Activated CD4-positive, alpha-beta T cell treated with anti-CD3 and anti-CD28 coated beads for 4 hours (primary cell): ENCODE results near the gene RFX2.

Experiments
- DNase-seq, 2 donors: peaks; one replicate each; pipeline ENCODE4 v3.0.0-alpha.2; 2020

Gene RFX2

DNA sequence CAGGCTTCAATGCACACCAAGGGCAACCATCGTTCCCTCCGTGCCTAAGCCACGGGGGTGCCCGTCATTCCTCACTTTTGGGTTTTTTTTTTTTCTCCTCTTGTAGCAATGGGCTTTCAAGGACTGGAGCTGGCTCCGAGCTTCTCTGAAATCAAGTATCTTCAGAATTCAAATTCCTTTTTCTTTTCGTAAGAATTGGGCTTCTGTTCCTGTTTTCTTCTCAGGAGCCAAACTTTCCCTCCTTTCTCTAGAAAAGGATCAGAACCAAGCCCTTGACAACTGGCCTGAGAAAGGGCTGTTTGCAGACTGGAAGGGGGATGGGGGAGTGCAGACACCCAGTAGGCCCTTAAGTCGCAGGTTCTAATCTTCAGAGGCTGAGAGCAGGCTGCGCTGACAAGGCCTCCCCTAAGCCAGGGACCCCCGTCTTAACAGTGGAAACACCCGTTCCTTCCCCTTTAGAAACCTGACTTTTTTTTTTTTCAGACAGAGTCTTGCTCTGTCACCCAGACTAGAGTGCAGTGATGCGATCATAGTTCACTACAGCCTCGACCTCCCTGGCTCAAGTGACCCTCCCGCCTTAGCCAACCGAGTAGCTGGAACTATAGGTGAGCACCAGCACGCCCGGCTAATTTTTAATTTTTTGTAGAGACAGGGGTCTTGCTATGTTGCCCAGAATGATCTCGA lies 51.6 kb downstream of the RFX2 start:
- no peak for DNase-seq

DNA sequence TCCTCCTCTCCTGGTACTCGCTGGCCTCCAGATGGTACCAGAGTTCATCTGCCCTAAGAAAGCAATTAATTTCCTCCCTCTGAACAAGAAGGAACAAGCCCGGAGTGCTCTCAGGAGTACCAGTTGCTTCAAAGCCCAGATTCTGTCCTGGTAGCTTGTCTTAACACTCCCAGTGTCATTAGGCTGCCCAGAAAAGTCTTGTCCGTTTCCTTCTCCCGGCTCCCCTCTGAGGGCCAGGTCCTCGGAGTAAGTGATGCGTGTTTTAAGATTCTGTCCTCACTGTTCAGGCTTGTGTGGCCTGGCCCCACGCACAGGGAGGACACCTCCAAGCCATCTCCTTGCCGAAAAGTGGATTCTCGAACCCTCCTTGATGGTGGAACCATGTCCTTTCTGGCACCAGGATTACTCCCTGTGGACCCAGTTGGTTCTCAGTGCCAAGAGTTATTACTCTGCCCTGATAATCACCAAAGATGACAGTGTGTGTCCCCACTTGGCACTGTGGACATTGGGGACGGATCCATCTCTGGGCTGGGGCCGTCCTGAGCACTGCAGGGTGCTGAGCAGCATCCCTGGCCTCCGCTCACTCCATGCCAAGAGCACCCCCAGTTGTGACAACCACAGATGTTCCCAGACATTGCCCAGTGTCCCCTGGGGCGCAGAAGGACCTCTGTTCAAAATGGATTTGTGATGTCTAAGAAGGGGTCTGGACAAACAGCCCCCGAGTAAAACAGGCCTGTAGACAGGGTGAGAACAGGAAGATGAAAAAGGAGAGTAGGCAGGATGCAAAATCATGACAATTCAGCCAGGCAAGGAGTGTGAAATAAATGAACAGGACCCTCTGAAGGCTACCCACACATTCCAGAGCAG lies 52.4 kb downstream of the RFX2 start:
- DNase-seq: no peak

GRCh38 chr19:6056801-6057650 lies 53.3 kb downstream of the RFX2 start:
- DNase-seq: no peak

- no peak for DNase-seq
Measured at GRCh38 chr19:6056282-6056741, 54.0 kb downstream of the RFX2 start.

DNA sequence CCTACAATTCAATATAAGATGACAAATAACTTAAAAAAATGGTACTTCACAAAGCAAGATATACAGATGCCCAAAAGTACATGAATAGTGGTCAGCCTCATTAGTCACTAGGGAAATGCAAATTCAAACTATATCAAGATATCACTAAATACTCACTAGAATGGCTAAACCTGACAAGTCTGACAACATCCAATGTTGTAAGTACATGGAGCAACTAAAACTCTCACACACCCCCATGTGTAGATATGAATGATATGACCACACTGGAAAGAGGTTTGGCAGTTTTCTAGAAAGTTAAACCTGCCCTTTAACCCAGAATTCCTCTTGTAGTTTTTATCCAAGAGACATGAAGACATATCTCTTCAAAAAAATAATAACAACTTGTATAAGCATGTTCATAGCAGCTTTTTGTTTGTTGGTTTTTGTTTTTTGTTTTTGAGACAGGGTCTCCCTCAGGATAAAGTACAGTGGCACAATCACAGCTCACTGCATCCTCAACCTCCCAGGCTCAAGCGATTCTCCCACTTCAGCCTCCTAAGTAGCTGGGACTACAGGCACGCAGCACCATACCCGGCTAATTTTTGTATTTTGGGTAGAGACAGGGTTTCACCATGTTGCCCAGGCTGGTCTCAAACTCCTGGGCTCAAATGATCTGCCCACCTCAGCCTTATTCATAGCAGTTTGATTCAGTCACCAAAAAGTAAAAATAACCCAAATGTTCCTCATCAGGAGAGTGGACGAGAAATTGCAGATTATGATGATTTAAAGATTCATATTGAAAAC lies 55.1 kb downstream of the RFX2 start:
- DNase-seq: no peak

DNA sequence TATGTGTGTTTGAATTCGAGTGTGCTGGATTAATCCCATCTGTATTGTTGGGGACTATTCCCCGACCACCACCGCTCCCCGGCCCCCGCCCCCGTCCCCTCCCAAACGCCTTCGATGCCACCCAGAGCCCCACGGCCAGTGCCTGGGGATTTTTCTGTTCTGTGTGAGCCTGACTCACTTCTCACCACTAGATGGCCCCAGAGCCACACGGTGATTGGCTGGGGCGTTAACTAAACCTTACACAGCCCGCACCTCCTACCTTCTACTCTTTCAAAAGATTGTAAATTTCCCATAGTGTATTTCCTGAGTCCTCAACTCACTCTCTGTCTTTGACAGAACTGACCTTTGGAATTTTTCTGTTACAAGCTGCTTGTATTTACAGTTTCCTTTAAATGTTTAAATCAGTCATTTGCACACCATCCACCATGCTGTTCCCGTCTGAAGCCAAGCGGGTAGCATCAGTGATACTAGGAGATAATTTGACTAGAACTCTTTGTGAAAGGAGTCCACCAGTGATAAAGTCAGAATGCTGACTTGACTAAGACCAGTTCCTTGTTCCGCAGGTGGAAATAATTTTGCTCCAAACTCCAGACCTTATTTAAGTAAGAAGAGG lies 61.4 kb downstream of the RFX2 start:
- peak; percentile 70 to 82 for DNase-seq

GRCh38 chr19:6048348-6048747 lies 62.0 kb downstream of the RFX2 start:
- no peak for DNase-seq

GRCh38 chr19:6047741-6048251 lies 62.5 kb downstream of the RFX2 start:
- no peak for DNase-seq

GRCh38 chr19:6047256-6047655 lies 63.0 kb downstream of the RFX2 start:
- no peak for DNase-seq

GRCh38 chr19:6045108-6045507 lies 65.2 kb downstream of the RFX2 start:
- no peak for DNase-seq

DNA sequence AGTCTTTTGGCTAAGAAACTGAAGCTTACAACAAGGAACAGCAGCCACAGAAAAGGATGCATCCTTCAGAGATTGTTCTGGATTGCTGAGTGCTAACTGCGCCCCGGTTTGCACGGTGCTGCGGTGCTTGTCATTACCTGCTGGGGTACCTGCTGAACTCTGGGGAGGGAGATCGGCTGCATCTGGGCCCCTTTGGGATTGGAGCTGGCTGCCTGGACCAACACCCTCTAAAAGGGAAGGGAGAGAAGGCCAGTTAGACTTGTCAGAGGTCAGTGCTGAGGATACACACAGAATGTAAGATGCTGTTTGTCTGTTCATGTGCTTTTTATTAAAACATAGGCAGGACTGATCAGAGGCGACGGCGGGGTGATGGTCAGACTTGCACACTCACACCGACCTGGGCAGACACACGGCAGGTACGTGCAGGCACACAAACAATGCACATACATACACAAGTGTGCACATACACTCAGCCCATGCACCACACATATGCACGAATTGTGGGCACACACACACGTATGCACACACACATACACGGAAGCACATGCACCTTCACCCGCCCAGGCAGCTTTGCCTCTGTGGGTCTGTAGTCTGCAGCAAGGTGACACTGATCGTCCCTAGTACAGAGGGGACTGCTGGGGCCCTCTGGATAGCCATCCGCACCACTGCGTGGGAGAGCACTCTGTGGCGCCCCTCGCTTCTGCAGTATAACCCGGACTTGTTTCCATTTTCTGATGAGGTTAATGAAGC lies 66.1 kb downstream of the RFX2 start:
- DNase-seq: no peak

DNA sequence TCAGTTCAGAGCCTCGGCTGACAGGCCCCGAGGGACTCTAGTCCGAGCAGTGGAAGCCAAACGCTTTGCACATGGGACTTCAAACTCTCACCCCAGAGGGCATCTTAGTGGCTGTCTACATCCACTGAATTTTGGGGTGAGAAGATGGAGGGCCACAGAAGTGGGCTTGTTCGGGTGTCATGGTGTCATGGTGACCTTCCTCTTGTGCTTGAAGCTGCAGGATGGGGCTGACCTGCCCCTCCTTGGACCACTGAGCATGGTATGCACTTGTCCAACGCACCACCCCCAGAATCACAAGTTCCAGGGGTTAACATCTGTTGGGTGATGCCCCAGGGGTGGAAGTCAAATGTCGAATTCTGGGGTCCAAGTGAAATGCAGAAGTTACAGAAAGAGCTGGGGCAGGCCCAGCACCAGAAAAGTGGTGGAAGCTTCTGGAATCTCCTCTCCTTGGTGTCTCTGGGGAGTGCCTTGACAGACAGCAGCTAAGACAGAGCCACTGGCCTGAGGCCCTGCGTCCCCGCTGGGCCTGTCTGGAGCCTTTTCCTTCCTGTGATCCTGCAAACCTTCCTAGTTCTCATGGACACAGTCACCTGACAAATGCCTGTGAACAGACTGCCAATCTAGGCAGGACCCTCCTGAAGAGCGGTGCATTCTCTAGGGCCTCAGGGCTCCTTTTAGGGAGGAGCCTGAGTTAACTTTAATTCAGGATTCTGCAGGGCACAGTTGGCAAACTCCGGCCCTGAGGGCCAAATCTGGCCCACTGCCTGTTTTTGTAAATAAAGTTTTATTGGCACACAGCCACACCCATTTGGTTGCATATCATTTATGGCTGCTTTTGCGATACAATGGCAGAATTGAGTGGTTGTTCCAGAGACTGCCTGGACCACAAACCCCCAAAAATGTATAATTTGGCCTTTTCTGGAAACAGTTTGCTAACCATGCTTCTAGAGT lies 67.2 kb downstream of the RFX2 start:
- DNase-seq: no peak

DNA sequence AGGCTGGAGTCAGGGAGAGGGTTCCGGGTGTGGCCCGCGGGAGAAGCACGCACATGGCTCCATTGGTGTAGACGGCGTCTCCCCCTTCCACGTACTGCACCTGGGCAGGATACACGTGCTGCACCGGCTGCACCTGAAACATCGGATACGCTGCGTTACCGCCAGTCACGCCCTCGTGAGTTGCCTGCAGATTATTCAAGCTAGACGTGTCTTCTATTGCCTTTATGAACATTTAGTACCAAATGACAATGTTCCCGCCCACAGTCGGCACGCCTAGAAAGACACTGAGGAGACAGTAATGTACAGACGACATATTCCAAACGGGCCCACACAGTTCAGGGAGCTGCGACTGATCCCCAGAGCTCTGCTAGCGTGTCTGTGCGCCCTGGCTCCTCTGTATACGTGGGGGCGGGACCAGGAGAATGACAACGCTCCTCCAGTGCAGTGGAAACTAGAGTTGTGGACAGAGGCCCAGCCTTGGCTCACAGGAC lies 68.3 kb downstream of the RFX2 start:
- DNase-seq: no peak

- no peak for DNase-seq
Measured at GRCh38 chr19:6041071-6041470, 69.2 kb downstream of the RFX2 start.

DNA sequence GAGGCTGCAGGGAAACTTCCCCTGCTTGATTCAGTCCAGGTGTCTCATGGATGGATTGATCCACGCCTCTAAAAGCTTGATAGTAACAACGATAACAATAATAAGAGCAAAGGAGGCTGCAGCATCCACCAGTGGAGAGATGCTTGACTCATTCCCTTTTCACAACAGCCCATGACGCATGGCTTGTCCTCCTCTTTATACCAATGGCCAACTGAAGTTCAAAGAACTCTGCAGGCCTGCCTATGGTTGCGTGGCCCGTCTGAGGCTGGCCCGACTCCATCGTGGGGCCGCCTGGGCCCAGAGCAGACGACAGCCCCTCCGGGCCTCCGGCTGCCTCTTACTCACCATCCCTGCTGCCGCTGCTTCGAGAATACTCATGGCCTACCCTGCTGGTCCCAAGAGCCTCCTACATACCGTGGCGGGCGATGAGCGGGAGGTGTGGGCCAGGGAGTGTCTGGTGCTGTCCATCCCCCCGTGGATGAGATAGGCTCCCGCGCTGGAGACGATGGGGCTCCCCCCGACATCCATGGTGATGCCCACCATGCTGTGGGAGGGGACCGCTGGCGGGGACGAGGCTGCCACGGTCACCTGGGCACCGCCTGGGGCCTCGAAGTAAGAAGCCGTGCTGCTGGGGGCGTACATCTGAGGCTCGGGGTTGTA lies 70.6 kb downstream of the RFX2 start:
- DNase-seq: no peak

- DNase-seq: no peak
Measured at GRCh38 chr19:6038634-6039405, 71.5 kb downstream of the RFX2 start.

GRCh38 chr19:6035026-6035425 lies 75.3 kb downstream of the RFX2 start:
- DNase-seq: no peak

DNA sequence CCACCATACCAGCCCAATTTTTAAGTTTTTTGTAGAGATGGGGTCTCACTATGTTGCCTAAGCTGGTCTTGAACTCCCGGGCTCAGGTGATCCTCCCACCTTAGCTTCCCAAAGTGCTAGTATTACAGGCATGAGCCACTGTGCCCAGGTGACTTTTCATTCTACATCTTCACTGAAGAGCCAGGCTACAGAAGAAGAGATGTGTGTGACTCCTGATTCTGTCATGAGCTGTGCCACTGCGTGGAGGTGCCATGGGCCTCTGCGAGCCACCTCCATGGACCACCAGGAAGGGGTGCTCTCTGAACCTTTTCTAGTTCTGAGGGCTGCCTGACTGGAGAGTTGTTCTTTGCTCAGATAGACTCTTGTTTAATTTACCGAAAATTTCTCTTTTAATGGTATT lies 75.8 kb downstream of the RFX2 start:
- DNase-seq: no peak
